Sciatic nerve (tissue), 2 donors: ENCODE results near the gene GARIN6. TPM values are rescaled to one million over a fixed set of nuclear protein-coding genes. Genes with fewer than 3 reads are reported as not detected.
"Not testable (repeated sequence)": the region's sequence is repeated elsewhere in the genome, so short reads cannot be mapped to it uniquely, and the experiment has no call there.

Experiments
- ATAC-seq: fragments of 200-7000 bp; cut with Tn5 transposase; one replicate; pipeline ENCODE4 v1.9.1; 2020; ENCODE audit warnings: mild to moderate bottlenecking, moderate library complexity
- DNase-seq: peaks from one replicate; pipeline ENCODE4 v3.0.0-alpha.2; 2020; ENCODE audit warnings: low spot score
- intact Hi-C: fragments of 100-400 bp; cut with DNase I; formaldehyde crosslinking; loops from one replicate; pipeline ENCODE4 v1.14.2; 2022
- total RNA-seq: library from RNA; stranded (reverse); fragmentation: NEBNext Ultra II Directional; extraction: Animal tissue kit (Norgen Biotek cat#: 25700); gene quantifications from one replicate; pipeline ENCODE4 v1.2.1, GENCODE V29; 2021
- donor health status: DM: no; HTN: no; CAD: no.
- donor health status: DM: no; HTN: no; CAD: no.

Gene GARIN6
- total RNA-seq = not detected

DNA sequence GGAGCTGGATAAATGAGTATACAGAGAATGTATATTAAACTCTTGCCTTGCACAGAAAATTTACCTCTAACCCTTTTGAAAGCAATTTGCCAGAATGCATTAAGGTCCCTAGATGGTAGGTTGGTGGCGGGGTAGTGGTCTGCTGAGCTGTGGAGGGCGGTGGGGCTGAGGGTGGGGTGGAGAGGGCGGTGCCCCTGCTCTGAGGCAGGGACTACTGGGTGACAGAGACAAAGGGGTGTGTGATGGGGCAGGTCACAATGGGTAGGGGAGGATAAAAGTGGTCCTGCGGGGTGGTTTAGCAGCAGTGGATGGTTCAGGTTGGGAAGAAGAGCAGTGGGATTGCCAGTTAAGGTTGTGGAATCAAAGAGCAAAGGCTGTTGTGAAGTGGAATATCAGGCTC is at the start of gene GARIN6:
Gene GARIN6 (plus strand): TSS at position 301 of the 400 bp plus-strand sequence. CDS start 422 bp downstream, outside the sequence.
- DNase-seq = no peak
- intact Hi-C loops = no loop called here
- no peak for ATAC-seq

DNA sequence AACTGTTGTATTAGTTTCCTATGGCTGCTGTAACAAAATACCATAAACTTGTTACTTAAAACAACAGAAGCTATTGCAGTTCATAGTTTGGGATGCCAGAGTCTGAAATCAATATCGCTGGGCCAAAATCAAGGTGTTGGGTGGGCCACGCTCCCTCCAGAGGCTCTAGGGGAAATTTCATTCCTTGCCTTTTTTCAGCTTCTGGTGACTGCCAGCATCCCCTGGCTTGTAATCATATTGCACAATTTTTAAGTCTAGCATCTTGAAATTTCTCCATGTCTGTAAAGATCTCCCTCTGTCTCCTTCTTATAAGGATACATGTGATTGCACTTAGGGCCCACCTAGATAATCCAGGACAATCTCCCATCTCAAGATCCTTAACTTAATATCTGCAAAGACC is 48.8 kb upstream of the GARIN6 start:
- ATAC-seq (no peak), DNase-seq (no peak)
- intact Hi-C loops = no loop called here

DNA sequence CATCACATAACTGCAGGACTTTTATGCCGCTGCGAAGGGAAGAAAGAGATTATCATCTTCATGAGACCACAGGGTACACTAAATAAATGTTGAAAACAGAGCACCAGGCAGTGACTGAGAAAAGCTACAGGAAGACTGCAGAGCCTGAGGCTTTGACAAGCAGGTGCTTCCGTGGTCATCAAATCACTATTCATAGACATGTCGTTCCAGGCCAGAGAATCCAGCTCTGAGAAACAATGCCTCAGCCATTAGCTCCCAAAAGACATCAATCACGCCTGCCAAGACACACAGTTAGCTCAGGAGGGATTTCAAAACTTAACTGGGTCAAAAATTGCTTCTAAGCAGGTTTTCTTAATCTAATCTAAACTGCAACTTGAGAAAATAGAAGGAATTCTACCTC is 47.2 kb upstream of the GARIN6 start:
- intact Hi-C loops = no loop called here
- no peak for DNase-seq
- ATAC-seq = no peak

DNA sequence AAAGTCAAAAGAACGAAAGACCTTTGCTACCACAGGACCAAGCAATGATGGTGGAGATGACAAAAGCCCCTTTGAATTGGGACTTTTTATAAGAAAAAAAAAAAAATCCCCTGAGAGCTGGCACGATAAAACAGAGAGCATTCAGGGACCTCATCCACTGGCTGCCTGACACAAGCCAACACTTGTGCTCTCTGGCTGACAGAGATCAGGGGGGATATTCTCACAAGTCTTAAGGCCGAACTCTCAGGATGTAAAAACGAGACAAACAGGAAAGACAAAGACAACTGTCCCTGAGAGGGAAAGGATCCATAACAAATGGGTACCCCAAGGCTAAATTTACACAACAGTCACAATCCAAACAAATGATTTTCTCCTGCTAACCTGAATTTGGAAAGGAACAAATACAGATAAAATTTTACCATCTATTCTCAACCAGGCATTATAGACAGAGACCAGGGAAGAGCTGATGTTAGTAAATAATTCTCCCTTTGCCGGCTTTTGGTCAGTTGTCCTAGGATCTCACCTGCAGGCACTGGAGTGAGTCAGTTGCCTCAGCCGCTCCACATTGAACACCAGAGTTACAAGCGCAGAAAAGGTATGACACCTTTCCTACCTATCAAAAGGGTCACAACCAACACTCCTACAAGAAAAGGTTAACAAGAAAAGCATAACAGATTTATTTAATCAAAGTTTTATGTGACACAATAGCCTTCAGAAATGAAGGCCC is 37.9 kb upstream of the GARIN6 start:
- ATAC-seq (no peak), DNase-seq (no peak)
- intact Hi-C loops = no loop called here

DNA sequence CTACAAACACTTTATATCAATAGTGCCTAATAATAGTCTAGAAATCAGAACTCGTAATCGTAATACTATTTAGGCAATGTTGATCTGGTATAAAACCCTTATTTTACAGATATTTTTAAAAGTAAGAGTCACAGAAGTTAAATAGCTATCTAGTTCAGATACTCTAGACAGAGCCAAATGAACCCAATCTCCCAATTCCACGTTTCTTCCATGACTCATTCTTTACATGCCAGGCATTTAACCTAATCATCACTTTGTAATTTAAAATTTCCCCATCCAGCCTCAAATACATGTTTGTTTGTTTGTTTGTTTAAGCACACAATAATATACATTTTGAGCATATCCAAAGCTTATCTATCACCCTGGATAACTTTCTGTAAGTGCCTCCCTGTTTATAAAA is 36.4 kb upstream of the GARIN6 start:
- no peak for DNase-seq
- intact Hi-C loops = no loop called here

DNA sequence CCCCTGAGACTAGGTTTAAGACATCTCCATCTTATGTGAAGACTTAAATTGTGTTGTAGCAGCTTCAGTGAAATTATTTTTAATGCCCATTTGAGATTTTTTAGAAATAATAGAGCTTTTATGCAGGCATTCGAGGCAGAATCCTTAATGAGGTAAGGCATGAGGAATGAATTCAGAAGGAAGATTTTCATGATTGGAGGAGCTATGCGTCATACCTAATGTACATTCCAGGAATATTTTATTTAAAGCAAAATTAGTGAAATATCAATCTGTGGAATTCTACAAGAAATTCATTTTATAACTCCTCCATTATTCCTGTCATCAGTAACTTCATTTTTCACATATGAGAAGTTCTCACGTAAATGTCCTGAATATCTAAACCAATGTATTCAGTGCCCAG is 36.0 kb upstream of the GARIN6 start:
- ATAC-seq = no peak
- intact Hi-C loops = no loop called here

More for the DNA sequence above, 36.4 kb upstream of the GARIN6 start:
- no peak for ATAC-seq

DNA sequence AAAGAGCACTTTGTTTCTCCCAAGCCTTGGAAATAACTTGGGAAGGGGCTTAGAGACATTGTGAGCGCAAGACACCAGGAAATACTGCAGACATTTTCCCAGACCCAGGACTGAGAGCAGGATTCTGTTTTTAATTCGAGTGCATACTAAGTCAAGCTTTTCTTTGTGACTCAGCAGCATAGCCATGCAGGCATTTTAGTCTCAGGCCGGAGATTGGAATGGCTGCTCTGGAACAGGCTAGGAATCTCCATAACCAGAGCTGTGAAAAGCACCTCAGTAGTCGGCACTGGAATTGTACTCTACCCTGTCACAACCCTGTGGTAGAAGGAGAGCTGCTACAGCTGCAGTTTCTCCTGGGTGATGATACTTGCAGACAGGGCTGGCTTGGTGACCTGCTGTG is 28.9 kb upstream of the GARIN6 start:
- no peak for ATAC-seq
- intact Hi-C loops = no loop called here
- DNase-seq = no peak

More for the DNA sequence above, 36.0 kb upstream of the GARIN6 start:
- no peak for DNase-seq

DNA sequence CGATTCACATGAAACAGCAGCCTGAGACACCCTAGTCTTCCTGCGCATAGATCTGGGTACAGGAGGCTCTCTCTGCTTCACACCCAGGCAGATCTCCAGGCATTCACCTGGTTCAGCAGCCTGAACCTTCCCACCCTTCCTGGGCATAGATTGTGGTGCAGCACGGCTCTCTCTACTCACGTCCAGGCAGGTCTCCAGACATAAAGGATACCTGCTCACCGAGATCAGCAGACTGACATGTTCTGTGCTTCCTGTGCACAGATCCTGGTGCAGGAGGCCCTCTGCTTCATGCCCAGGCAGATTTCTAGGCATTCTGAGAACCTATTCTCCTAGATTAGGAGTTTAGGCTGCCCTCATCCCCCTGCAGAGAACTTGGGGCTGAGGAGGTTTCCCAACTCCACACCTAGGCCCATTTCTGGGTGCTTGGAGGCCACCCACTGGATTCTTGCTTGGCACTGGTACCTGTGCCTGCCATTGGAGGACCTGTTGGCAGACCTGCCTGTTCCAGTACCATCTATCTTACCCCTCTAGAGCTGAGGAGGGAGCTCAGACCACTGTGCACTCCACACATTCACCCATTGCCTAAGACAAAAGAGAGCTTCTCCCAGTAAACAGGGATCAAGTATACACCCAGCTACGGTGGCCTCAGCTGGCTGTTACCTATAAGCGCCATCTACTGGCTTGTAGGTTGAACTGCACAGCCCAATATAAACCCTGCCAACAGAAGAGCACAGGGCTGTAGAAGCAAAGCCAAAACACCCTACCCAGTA is 28.0 kb upstream of the GARIN6 start:
- DNase-seq (no peak), ATAC-seq (no peak)
- intact Hi-C loops = no loop called here

DNA sequence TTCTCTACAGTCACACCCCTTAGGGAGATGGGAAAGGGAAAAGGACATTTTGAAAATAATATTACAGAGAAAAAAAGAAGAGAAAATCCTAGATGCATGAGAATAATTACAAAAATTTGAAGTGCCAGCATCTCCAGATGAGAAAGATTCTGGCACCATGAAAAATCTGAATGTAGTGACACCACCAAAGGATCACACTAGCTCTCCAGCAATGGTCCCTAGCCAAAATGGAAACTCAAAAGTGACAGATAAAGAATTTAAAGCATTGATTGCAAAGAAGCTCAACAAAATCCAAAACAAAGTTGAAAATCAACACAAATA is 27.4 kb upstream of the GARIN6 start:
- intact Hi-C loops = no loop called here
- no peak for ATAC-seq
- DNase-seq = no peak

DNA sequence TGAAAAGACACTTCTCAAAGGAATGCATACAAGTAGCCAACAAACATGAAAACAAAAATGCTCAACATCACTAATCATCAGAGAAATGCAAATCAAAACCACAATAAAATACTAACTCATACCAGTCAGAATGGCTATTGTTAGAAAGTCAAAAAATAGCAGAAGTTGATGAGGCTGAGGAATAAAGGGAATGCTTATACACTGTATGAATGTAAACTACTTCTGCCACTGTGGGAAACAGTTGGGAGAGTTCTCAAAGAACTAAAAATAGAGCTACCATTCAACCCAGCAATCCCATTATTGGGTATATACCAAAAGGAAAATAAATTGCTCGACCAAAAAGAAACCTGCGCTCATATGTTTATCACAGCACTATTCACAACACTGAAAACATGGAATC is 23.0 kb upstream of the GARIN6 start:
- ATAC-seq, DNase-seq, intact Hi-C loops: not testable (repeated sequence)

DNA sequence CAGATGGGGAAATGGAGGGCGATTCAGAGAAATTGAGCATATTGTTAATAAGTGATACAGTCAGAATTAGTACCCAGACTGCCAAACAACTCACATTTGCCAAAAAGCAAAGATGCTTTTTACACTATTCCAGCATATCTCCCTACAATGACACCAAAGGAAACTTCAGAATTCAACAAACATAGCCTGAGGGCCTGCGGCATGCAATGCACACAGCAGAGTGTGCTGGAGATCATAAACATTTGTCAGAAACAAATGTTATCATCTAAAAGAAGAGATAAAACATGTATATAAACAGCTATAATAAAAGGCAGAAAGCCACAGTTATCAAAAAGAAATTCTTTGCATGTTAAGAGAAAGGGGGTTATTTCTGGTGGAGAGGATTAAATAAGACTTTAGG is 20.1 kb upstream of the GARIN6 start:
- DNase-seq (no peak), ATAC-seq (no peak)
- intact Hi-C loops = no loop called here

DNA sequence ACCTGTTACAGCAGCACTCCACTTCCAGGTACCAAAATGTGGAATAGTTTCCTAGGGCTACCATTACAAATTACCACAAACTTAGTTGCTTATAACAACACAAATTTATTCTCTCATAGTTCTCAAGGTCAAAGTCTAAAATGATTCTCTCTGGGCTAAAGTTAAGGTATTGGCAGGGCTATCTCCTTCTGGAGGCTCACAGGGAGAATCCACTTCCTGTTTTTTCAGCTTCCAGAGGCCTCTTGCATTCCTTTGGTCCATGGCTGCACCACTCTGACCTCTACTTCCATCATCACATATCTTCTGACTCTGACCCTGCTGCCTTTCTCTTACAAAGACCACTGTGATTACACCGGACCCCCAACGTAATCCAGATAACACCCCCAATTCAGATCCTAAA is 2.9 kb upstream of the GARIN6 start:
- intact Hi-C loops = no loop called here
- DNase-seq (no peak), ATAC-seq (no peak)

DNA sequence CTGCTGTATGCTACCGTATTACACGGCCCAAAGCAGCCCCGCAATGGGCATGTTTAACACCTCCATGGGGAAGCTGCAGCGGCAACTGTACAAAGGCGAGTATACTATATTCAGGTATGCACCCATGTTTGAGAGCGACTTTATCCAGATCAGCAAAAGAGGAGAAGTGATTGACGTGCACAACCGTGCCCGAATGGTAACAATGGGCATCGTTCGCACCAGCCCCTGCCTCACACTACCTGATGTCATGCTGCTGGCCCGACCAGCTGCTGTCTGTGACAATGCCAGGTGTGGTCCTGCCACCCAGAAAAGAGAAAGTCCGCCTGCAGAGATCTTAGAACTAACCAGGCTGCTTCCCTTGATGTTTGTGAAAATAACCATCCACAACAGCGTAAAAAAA is 630 bp downstream of the GARIN6 start:
- intact Hi-C loops = no loop called here
- DNase-seq (no peak), ATAC-seq (no peak)

DNA sequence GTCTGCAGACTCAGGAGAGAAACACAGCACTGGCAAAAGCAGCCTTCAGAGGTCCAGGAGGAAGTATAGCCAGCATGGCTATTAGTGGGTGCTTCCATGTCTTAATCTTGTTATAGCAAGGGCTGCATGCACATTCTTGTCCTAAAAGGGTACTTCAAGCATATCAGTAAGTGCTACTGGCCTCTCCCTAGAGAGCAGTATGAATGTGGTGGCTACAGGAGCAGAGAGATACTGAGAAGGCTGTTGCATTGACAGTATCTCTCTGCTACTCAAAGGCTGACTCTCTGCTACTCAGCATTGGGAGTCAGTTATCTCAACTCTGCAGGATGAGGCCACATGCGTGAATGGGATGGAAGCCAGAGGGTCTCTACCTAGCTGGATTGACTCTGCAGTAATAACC is 2.0 kb downstream of the GARIN6 start:
- intact Hi-C loops = no loop called here
- ATAC-seq (no peak), DNase-seq (no peak)

DNA sequence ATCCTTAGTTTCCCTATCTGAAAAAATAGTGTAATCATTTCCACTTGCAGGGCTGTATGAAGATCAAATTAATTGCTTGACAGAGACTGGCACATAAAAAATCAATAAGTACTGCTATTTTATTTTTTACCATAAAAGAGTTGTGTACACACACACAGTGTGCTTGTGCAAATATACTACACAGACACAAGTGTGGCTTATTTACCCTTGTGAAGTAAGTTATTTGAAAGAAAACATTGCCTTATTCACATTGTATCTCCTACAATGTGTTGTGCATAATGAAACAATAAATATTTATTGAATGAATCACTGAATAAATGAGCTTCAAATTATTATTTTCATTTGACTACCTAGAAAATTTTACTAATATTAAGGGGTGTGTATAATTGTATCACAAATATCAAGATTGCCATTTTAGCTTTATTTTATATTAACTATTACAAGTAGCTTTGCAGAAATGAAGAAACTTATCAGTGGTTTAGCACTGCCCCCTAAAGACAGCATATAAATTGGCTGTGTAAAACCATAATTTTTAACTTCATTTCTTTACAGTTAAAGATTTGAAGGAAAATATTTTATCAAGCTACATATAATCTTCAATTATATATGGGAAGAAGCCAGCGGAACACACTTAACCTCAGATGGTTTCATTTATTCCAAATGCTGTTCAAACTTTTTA is 11.3 kb downstream of the GARIN6 start:
- no peak for ATAC-seq
- intact Hi-C loops = no loop called here
- DNase-seq = no peak

DNA sequence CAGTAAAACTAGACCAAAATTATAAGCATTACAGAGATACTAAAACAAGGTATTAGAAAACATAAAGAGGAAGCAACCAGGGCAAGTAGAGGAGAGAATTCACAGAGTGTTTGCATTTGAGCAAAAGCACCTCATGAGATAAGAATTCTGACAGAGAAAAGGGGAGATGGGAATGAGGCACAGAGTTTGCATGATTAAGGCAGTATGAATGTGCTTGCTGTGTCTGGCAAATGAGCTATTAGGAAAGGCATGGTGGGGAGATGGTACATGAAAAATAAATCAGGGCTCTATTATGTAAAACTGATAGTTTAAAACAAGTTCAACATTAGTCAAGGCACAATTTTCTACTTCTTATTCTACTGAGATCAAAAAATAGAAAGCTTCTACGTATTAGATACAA is 23.1 kb downstream of the GARIN6 start:
- no peak for DNase-seq
- no peak for ATAC-seq
- intact Hi-C loops = no loop called here

DNA sequence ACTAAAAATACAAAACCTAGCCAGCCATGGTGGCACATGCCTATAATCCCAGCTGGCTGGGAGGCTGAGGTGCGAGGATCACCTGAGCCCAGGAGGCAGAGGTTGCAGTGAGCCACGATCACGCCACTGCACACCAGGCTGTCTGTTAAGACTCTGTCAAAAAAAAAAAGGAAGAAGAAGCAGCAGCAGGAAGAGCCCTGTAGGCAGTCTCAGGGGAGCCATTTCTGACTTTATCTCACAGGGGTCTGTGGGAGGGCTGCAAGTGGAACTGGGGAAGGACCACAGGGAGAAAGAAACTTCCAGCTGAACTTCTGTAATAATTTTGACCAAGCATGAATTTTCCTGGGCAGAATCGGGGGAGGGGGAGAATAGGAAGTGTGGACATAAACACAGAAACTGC is 32.7 kb downstream of the GARIN6 start:
- intact Hi-C loops = no loop called here
- DNase-seq = no peak
- no peak for ATAC-seq

DNA sequence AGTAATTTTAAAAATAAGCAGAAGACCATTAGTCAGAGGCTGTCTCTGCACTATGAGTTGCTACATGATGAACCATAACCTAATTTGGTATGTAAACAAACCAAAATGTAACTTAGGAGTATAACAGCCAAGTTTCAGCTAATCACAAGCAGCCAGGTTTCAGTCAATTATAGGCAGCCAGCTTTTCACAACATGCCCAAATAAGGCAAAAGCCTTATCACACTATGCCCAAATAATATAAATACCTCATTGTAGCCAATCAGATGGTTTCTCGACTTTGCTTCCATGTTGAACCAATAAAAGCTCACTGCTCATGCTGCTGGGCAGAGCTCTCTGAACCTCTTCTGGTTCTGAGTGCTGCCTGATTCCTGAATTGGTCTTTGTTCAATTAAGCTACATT is 38.6 kb downstream of the GARIN6 start:
- intact Hi-C loops = no loop called here
- DNase-seq (no peak), ATAC-seq (no peak)

DNA sequence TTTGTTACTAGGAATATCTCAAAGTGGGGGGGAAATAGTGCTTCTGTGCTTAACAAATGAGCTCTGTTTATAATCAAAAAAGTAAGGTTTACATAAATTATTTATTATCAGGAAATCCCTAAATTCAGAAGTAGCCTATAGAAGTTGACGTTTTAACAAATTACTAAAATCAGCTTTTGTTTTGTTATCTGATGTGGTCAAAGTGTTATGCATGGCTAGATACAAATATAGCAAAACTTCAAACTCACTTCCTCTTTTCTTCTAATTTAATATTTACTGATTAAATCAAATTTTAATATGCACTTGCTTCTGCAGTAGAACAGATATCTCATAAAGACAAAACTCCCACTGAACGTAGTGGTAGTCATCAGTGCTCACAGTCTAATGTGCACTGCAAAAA is 47.5 kb downstream of the GARIN6 start:
- DNase-seq (no peak), ATAC-seq (no peak)
- intact Hi-C loops = no loop called here
